ENCODE data around the gene MAGI2.

DNA sequence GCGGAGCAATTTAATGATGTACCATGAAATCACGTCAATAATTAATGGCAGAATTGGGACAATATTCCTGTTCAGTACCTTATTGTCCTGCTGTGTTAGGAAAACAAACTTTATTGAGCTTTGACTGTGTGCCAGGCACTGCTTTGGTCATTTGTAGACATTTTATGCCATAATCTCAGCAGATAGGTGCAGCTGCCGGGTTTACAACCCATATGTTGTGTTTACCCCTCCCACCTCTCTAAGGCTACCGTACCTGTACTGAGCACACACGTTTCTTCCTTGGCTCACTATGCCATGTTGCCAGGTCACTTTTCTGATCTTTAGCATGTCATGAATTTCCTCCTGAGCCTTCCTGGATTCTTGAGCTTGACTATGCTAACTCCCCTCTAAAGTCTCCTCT lies 1232.7 kb downstream of the MAGI2 start:
- TF ChIP-seq, protein P1, sequence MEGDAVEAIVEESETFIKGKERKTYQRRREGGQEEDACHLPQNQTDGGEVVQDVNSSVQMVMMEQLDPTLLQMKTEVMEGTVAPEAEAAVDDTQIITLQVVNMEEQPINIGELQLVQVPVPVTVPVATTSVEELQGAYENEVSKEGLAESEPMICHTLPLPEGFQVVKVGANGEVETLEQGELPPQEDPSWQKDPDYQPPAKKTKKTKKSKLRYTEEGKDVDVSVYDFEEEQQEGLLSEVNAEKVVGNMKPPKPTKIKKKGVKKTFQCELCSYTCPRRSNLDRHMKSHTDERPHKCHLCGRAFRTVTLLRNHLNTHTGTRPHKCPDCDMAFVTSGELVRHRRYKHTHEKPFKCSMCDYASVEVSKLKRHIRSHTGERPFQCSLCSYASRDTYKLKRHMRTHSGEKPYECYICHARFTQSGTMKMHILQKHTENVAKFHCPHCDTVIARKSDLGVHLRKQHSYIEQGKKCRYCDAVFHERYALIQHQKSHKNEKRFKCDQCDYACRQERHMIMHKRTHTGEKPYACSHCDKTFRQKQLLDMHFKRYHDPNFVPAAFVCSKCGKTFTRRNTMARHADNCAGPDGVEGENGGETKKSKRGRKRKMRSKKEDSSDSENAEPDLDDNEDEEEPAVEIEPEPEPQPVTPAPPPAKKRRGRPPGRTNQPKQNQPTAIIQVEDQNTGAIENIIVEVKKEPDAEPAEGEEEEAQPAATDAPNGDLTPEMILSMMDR (IDR thresholded peaks at IDR 0.05; ENCODE audit: borderline replicate concordance, extremely low read depth, low read length, poor library complexity, severe bottlenecking), result no peak
- no peak for TF ChIP-seq EZH2 (IDR thresholded peaks at IDR 0.05; ENCODE audit: borderline replicate concordance, low read depth, low read length, severe bottlenecking)

All from DND-41 (cell line).